Smooth muscle cell of bladder (primary cell): ENCODE results near the gene NMT2. TPM values are rescaled to one million over a fixed set of nuclear protein-coding genes. Genes with fewer than 3 reads are reported as not detected.

Experiments used
- total RNA-seq: library from RNA; depleted of rRNA; stranded (reverse); fragments of >200 nt; gene quantifications from 2 replicates; pipeline ENCODE4 v1.2.3, GENCODE V29; 2014

Gene NMT2
- 32.3 and 44.6 TPM in 2 replicates for total RNA-seq

DNA sequence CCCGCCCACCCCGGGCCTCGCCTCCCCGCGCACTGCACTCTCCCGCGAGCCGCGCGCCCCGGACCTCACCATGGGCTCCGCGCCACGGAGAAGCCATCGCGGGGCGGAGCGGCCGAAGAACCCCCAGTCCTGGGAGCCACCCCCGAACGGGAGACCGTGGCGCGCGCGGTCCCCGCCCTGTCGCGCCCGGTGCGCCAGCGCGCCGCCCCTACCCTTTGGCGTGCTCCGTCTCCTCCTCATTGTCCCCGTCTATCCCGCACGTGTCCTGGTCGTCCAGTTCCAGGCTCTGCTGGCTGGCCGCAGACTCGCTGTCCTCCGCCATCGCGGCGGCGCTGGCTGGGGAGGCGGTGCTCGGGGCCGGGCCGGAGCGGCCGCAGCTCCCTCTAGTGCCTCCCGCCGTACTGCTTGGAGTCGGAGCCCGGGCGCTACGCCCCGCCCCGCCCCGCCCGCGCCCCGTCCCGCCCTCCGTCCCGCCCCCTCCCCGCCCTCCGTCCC, at the start of gene NMT2:
TSS of gene NMT2 (minus strand) at position 403 of the 495 bp plus-strand sequence. CDS start at position 322, 81 bp downstream.

DNA sequence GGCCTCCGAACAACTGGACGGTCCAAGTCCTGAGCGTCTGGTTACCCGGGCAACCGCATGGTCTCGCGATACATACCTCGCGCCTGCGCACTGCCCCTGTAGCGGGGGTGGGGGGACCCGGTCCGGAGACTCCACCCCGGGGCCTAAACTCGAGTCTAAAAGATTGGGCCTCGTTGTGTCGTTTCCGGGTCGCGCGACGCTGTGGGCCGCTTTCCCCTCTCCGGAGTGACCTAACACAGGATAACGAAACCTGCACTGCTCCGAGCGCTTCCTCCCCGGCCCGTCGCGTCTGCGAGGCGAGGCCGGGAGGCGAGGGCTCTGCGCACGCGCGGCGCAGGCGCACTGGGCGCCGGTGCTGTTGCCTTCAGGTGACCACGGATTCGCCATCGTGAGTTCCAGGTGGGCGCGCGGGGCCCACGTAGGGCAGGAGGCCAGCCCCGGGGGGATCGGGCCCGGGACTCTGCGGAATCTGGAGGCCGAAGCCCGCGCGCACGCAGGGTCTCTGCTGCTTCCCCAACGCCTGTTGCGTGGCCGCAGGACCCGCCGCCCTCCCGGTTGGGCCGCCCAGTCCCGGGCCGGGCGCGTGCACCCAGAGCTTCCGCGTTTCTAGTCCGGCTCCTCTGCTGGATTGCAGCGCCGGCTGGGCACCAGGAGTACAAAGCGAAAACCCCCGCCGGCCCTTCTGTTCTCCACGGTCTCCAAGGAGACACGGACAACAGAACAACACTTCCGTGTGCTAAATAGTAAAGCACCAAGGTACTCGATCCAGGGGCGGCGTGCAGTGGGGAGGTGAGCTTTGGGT, 71.3 kb downstream of the NMT2 start, which contains the start of gene RPP38:
TSS of gene RPP38 (plus strand) at position 345 of the 802 bp plus-strand sequence. CDS start 5,960 bp downstream, outside the sequence.

GRCh38 chr10:15088428-15089261, 79.8 kb downstream of the NMT2 start, which contains the start of gene ACBD7:
TSS of gene ACBD7 (minus strand) at chr10:15088776. CDS start at chr10:15088728, 48 bp downstream.

Other genes starting within 250 kb of the NMT2 start
- gene DCLRE1C, start 214.6 kb downstream of the NMT2 start, total RNA-seq = 7.8 and 7.9 TPM in 2 replicates
- 0.28 TPM in 1 of 2 replicates, not detected in the other for gene MEIG1, start 209.3 kb downstream of the NMT2 start, total RNA-seq
- under 0.01 and 0.09 TPM in 2 replicates for gene OLAH, start 124.8 kb downstream of the NMT2 start, total RNA-seq
- gene ACBD7, start 79.9 kb downstream of the NMT2 start, total RNA-seq = 0.43 and 0.55 TPM in 2 replicates
- 10.3 and 10.5 TPM in 2 replicates for gene RPP38, start 71.3 kb downstream of the NMT2 start, total RNA-seq
- gene FAM171A1, start 202.6 kb upstream of the NMT2 start, total RNA-seq = 10.7 and 19.3 TPM in 2 replicates